Colonic mucosa (tissue), 4 donors: Measurements from ENCODE around the gene KAT6B. TPM values are rescaled to one million over a fixed set of nuclear protein-coding genes. Genes with fewer than 3 reads are reported as not detected.

Source experiments
- DNase-seq: peaks from one replicate; pipeline ENCODE4 v3.0.0-alpha.2; 2020
- H3K27ac ChIP-seq: fragments of 200-600 bp; one replicate; pipeline ENCODE4 v1.8.0; 2021
- H3K27me3 ChIP-seq: fragments of 200-600 bp; one replicate; pipeline ENCODE4 v1.8.0; 2021
- H3K36me3 ChIP-seq: fragments of 200-600 bp; one replicate; pipeline ENCODE4 v1.8.0; 2021
- H3K4me1 ChIP-seq: fragments of 200-600 bp; one replicate; pipeline ENCODE4 v1.8.0; 2021; ENCODE audit warnings: mild to moderate bottlenecking
- H3K4me3 ChIP-seq: fragments of 200-600 bp; one replicate; pipeline ENCODE4 v1.8.0; 2021
- H3K9ac ChIP-seq, 2 donors: one replicate each; pipeline ENCODE4 v1.7.0; 2013; ENCODE audit warnings: control low read depth in 2 of 2, low read depth in 2 of 2, low read length in 2 of 2
- H3K9me3 ChIP-seq: fragments of 200-600 bp; one replicate; pipeline ENCODE4 v1.8.0; 2021
- intact Hi-C: fragments of 100-400 bp; cut with DNase I; formaldehyde crosslinking; loops from one replicate; pipeline ENCODE4 v1.14.1; 2022
- total RNA-seq, 2 donors: library from RNA; stranded (reverse); fragmentation: NEBNext Ultra II Directional in 1 of 2; extraction: Animal tissue kit (Norgen Biotek cat#: 25700) in 1 of 2; gene quantifications; one replicate each; pipeline ENCODE4 v1.2.1, GENCODE V29; 2021
- TF ChIP-seq, protein P1 (sequence below): fragments of 200-600 bp; IDR thresholded peaks from one replicate; pipeline ENCODE4 v1.8.0; 2022; ENCODE audit warnings: antibody characterized with exemption, mild to moderate bottlenecking
- donor health status: healthy.
- donor health status: DM: no; HTN: no; CAD: no.
- donor health status: DM: no; HTN: no; CAD: no.

Gene KAT6B
- total RNA-seq, 2 donors from 2014 or later, result 18.7 to 24.2 TPM

DNA sequence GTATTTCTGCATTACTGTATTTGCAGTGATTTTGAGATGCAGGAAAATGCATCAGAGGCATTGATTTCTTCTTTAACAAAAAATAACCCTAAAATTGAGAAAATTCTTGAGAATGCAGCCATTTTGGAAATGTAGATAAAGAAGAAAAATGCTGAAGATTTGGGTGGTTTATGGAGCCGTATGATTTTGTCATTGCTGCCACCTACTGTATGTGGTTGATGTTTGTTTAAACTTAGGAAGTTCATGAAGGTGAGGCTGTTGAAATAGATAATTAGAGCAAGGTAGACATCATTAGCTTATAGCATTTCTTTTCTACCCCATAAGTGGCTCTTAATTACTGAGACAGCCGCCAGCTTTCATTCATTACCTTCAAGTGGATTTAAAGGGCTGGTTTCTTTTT is 193.0 kb downstream of the KAT6B start:
- Histone ChIP-seq H3K27ac (no peak overlapping the region), H3K36me3 (no peaks in the 10 kb centered on the region), H3K4me3 (no peak overlapping the region), H3K9me3 (no peaks in the 10 kb centered on the region), H3K9ac (no peak overlapping the region), H3K27me3 (no peaks in the 10 kb centered on the region), H3K4me1 (no peaks in the 10 kb centered on the region)
- intact Hi-C loops, result no loop called here
- TF ChIP-seq, protein P1, sequence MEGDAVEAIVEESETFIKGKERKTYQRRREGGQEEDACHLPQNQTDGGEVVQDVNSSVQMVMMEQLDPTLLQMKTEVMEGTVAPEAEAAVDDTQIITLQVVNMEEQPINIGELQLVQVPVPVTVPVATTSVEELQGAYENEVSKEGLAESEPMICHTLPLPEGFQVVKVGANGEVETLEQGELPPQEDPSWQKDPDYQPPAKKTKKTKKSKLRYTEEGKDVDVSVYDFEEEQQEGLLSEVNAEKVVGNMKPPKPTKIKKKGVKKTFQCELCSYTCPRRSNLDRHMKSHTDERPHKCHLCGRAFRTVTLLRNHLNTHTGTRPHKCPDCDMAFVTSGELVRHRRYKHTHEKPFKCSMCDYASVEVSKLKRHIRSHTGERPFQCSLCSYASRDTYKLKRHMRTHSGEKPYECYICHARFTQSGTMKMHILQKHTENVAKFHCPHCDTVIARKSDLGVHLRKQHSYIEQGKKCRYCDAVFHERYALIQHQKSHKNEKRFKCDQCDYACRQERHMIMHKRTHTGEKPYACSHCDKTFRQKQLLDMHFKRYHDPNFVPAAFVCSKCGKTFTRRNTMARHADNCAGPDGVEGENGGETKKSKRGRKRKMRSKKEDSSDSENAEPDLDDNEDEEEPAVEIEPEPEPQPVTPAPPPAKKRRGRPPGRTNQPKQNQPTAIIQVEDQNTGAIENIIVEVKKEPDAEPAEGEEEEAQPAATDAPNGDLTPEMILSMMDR, result no peak
- DNase-seq, result no peak

DNA sequence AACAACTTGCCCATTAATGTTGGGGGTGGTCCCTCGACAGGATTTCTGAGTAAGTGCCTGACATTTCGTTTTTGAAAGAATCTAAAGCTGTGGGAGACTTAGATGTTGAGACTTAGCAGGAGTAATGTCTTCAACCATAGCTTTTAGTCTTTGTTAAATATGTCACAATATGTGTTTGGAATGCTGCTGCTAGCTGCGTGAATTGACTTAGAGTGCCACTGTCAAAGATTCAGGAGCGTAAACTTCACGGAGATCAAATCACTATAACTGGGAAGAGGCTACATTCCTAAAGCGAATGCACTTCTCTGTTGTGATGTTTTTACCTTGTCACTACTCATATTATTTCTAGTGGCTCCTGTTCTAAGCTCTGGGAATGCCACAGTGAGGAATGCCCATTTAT is 193.8 kb downstream of the KAT6B start:
- intact Hi-C loops, result loop anchor here (5.0 to 10.0 kb wide), 2 partner anchors 605 to 753 kb away; no protein-coding TSS in a partner anchor

DNA sequence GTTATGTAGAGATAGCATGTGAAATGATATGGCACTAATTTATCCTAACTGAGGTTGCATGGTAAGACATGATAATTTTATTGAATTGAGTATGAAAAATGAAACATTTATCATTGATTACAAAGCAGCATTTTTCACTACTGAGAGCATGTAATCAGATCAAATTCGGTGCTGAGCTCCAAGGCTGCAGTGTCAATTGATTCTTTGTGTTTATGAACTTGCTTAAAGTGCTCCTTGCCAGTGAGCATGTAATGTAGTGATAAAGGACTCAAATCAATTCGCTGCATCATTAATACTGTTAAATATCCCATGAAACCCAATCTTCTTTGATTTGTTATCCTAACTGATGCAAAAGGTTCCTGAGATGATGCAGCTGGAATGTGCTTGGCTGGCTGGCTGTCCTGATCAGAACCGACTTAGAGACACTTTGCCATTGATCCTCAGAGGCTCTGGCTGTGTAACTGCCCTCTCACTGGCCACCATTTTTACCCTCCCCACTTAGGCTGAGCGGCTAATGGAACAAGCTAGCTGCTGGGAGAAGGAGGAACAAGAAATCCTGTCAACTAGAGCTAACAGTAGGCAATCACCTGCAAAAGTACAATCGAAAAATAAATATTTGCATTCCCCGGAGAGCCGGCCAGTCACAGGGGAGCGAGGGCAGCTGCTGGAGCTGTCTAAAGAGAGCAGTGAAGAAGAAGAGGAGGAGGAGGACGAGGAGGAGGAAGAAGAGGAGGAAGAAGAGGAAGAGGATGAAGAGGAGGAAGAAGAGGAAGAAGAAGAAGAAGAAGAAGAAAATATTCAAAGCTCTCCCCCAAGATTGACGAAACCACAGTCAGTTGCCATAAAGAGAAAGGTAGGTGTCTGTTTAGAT is 195.2 kb downstream of the KAT6B start:
- Histone ChIP-seq H3K9me3 (no peaks in the 10 kb centered on the region), H3K4me3 (no peak overlapping the region), H3K27ac (no peak overlapping the region), H3K27me3 (no peaks in the 10 kb centered on the region), H3K9ac (peak overlapping the region in 1 of 2 donors; percentile 21), H3K36me3 (peaks cover 3% of the 10 kb centered on the region), H3K4me1 (no peaks in the 10 kb centered on the region)
- intact Hi-C loops, result loop anchor here (5.0 to 10.0 kb wide), 2 partner anchors 607 to 754 kb away; no protein-coding TSS in a partner anchor
- TF ChIP-seq, protein P1, result no peak
- DNase-seq, result peak; percentile 52

More for the DNA sequence above, 193.8 kb downstream of the KAT6B start:
- H3K27ac ChIP-seq, result no peak overlapping the region
- no peaks in the 10 kb centered on the region for H3K27me3 ChIP-seq
- H3K4me3 ChIP-seq, result no peak overlapping the region
- TF ChIP-seq, protein P1, result no peak
- no peak overlapping the region for H3K9ac ChIP-seq
- peaks cover 2% of the 10 kb centered on the region for H3K36me3 ChIP-seq
- DNase-seq, result no peak
- H3K9me3 ChIP-seq, result no peaks in the 10 kb centered on the region
- no peaks in the 10 kb centered on the region for H3K4me1 ChIP-seq

DNA sequence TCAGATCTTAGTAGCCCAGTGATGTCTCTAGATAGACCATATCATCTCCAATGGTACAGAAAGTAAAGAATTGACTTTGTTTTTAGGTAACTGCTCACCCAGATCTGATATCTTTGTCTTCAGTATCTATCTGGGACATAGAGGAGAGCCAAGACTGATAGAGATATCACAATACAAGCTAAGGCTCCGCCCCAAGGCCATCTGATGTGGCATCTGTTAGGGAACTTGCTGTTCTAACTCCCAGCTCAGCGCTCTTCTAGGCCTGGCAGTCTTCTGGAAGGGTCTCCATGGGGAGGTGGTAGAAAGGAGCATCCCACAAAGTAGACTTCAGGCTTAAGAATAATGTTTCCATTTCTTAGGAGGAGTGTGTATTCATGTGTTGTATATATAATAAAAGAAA is 196.7 kb downstream of the KAT6B start:
- Histone ChIP-seq H3K27me3 (no peaks in the 10 kb centered on the region), H3K9ac (no peak overlapping the region), H3K27ac (no peak overlapping the region), H3K4me1 (no peaks in the 10 kb centered on the region), H3K4me3 (no peak overlapping the region), H3K36me3 (peaks cover 3% of the 10 kb centered on the region), H3K9me3 (no peaks in the 10 kb centered on the region)
- intact Hi-C loops, result loop anchor here (5.0 to 10.0 kb wide), 2 partner anchors 608 to 756 kb away; no protein-coding TSS in a partner anchor
- DNase-seq, result no peak
- TF ChIP-seq, protein P1, result no peak

DNA sequence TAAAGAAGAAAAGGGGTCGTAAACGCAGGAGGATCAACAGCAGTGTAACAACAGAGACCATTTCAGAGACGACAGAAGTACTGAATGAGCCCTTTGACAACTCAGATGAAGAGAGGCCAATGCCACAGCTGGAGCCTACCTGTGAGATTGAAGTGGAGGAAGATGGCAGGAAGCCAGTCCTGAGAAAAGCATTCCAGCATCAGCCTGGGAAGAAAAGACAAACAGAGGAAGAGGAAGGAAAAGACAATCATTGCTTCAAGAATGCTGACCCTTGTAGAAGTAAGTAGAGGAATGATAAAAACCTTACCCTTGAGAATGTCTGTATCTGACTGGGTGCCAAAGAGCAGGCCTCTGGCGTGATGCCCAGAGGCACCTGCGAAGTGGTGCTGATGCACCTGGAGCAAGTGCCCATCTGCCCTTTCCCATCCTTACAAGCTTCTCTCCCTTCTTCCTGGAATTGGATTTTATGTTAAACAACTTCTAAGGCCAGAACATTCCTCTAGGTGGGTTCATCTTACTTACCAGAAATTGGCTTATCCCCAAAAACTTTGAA is 198.6 kb downstream of the KAT6B start:
- H3K9me3 ChIP-seq, result no peaks in the 10 kb centered on the region
- no peak overlapping the region for H3K27ac ChIP-seq
- no peaks in the 10 kb centered on the region for H3K4me1 ChIP-seq
- H3K36me3 ChIP-seq, result peaks cover 3% of the 10 kb centered on the region
- no peak overlapping the region for H3K4me3 ChIP-seq
- intact Hi-C loops, result loop anchor here (5.0 to 10.0 kb wide), 2 partner anchors 610 to 758 kb away; no protein-coding TSS in a partner anchor
- TF ChIP-seq, protein P1, result no peak
- no peaks in the 10 kb centered on the region for H3K27me3 ChIP-seq
- peak; percentile 38 for DNase-seq
- no peak overlapping the region for H3K9ac ChIP-seq
